Neural progenitor cell (in vitro differentiated cells): ENCODE results near the gene SLC19A1.

Source experiments
- EZH2 ChIP-seq: fragments of 200-600 bp; sonication (generic); IDR thresholded peaks from 2 replicates; pipeline ENCODE4 v1.6.1; 2017; ENCODE audit warnings: antibody characterized with exemption, mild to moderate bottlenecking, moderate library complexity
- TF ChIP-seq, protein P1 (sequence below): fragments of 200-600 bp; sonication (generic); IDR thresholded peaks from 2 replicates; pipeline ENCODE4 v1.5.1; 2017; ENCODE audit warnings: antibody characterized with exemption, mild to moderate bottlenecking

DNA sequence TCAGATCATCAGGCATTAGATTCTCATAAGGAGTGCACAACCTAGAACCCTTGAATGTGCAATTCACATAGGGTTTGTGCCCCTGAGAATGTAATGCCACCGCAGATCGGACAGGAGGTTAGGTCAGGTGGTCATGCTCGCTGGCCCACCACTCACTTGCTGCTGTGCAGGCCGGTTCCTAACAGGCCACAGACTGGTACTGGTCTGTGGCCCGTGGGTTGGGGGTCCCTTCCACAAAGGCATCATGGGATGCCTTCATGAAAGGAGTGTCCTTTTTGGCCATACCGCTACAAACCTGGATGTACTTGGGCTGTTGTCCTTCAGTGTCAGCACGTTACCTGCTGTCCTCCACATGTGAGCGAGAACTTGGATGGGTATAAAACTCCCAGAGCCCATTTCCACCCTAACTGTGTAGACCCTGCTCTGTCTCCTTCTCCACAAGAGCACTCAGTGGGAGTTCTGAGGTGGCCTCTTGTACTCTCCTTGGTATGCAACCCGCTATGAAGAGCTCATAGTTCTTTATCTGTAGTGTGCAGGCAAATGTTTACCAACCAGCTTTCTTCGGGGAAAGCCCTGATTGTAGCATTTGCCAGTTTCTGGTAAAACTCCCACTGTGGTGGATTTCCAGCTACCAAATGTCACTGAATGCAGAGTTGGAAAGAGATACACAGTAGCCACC, 41.7 kb upstream of the SLC19A1 start:
- TF ChIP-seq, protein P1, sequence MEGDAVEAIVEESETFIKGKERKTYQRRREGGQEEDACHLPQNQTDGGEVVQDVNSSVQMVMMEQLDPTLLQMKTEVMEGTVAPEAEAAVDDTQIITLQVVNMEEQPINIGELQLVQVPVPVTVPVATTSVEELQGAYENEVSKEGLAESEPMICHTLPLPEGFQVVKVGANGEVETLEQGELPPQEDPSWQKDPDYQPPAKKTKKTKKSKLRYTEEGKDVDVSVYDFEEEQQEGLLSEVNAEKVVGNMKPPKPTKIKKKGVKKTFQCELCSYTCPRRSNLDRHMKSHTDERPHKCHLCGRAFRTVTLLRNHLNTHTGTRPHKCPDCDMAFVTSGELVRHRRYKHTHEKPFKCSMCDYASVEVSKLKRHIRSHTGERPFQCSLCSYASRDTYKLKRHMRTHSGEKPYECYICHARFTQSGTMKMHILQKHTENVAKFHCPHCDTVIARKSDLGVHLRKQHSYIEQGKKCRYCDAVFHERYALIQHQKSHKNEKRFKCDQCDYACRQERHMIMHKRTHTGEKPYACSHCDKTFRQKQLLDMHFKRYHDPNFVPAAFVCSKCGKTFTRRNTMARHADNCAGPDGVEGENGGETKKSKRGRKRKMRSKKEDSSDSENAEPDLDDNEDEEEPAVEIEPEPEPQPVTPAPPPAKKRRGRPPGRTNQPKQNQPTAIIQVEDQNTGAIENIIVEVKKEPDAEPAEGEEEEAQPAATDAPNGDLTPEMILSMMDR: no peak
- no peak for TF ChIP-seq EZH2
